Endothelial cell of umbilical vein (primary cell): Measurements from ENCODE around the gene P2RY1. TPM values are rescaled to one million over a fixed set of nuclear protein-coding genes. Genes with fewer than 3 reads are reported as not detected.

ENCODE experiments used
- BruUV-seq: library from RNA; stranded (reverse); fragments of 400-500 nt; replicated peaks from 2 replicates; lab custom pipeline; 2021; lab: Mats Ljungman, UMichigan
- CTCF ChIA-PET: fragments of 300-600, 350-600 bp; sonication (Branson Sonifier 250); formaldehyde crosslinking; loops from one replicate; lab custom pipeline; 2021; ENCODE audit warnings: antibody characterized with exemption, inconsistent platforms; lab: Charles Lee
- POLR2A ChIA-PET: fragments of 300-600, 350-600 bp; sonication (Branson Sonifier 250); formaldehyde crosslinking; loops from one replicate; lab custom pipeline; 2021; ENCODE audit warnings: antibody characterized with exemption, inconsistent platforms; lab: Charles Lee
- DNase-seq: peaks from one replicate; pipeline ENCODE4 v3.0.0-alpha.2; 2011; ENCODE audit warnings: low read depth, low spot score
- FAIRE-seq: peaks from 2 replicates; lab custom pipeline; 2011; peaks lifted over from hg19 to GRCh38; lab: Jason Lieb, UNC
- H2AFZ ChIP-seq: 2 replicates; pipeline ENCODE4 v1.6.0; 2012; ENCODE audit warnings: low read depth, low read length, control low read depth, inconsistent platforms
- H3K27ac ChIP-seq: 2 replicates; pipeline ENCODE4 v1.5.1; 2011; ENCODE audit warnings: low read depth, mild to moderate bottlenecking, control low read depth, low read length, moderate library complexity; ENCODE audit not compliant: insufficient read depth
- H3K27me3 ChIP-seq, 2 experiments: 2 replicates each; pipeline versions ENCODE4 v1.6.0 to v1.6.1; 2011; ENCODE audit warnings: low read length in 2 of 2, mixed read lengths in 1 of 2; ENCODE audit not compliant: control insufficient read depth in 2 of 2, insufficient read depth in 2 of 2
- H3K36me3 ChIP-seq, 2 experiments: 2 replicates in 1 of 2; 3 replicates in 1 of 2; pipeline ENCODE4 v1.5.1; 2011; ENCODE audit warnings: low read length in 2 of 2, mild to moderate bottlenecking in 1 of 2, moderate library complexity in 1 of 2; ENCODE audit not compliant: control insufficient read depth in 2 of 2, insufficient read depth in 2 of 2; ENCODE audit errors: extremely low read depth in 1 of 2
- H3K4me1 ChIP-seq: 3 replicates; pipeline ENCODE4 v1.5.1; 2011; ENCODE audit warnings: mild to moderate bottlenecking, low read length; ENCODE audit not compliant: control insufficient read depth, insufficient read depth; ENCODE audit errors: extremely low read depth
- H3K4me2 ChIP-seq: 2 replicates; pipeline ENCODE4 v1.6.1; 2011; ENCODE audit warnings: low read length, control low read depth, mixed read lengths; ENCODE audit not compliant: insufficient read depth
- H3K4me3 ChIP-seq, 3 experiments: fragments of 200-600 bp in 1 of 3; sonication (generic), shearing (Covaris generic) in 1 of 3; replicated peaks in 1 of 3; 2 replicates each; pipeline ENCODE4 v1.5.1; 2011 to 2016; ENCODE audit warnings: control low read depth in 3 of 3, low read length in 3 of 3, mild to moderate bottlenecking in 2 of 3, inconsistent platforms in 1 of 3, low read depth in 1 of 3, moderate library complexity in 1 of 3; ENCODE audit not compliant: insufficient read depth in 1 of 3
- H3K79me2 ChIP-seq: 2 replicates; pipeline ENCODE4 v1.6.0; 2012; ENCODE audit warnings: low read length, inconsistent platforms; ENCODE audit not compliant: control insufficient read depth, insufficient read depth
- H3K9ac ChIP-seq: replicated peaks from 2 replicates; pipeline ENCODE3; 2011; ENCODE audit warnings: low read length, control low read depth; ENCODE audit not compliant: insufficient read depth; ENCODE audit errors: extremely low read depth
- H3K9me1 ChIP-seq: replicated peaks from 3 replicates; pipeline ENCODE4 v1.6.0; 2011; ENCODE audit warnings: mild to moderate bottlenecking, low read length; ENCODE audit not compliant: control insufficient read depth, insufficient read depth; ENCODE audit errors: extremely low read depth
- H3K9me3 ChIP-seq: replicated peaks from 2 replicates; pipeline ENCODE4 v1.5.1; 2012; ENCODE audit warnings: low read length, inconsistent platforms; ENCODE audit not compliant: control insufficient read depth, insufficient read depth
- H4K20me1 ChIP-seq: replicated peaks from 2 replicates; pipeline ENCODE3; 2011; ENCODE audit warnings: mild to moderate bottlenecking, low read length; ENCODE audit not compliant: control insufficient read depth, insufficient read depth; ENCODE audit errors: extremely low read depth
- EZH2 ChIP-seq: IDR thresholded peaks from 2 replicates; pipeline ENCODE4 v1.6.1; 2012; ENCODE audit warnings: borderline replicate concordance, low read depth, mild to moderate bottlenecking, moderate library complexity, low read length, inconsistent platforms; ENCODE audit not compliant: severe bottlenecking
- FOS ChIP-seq: IDR thresholded peaks from 2 replicates; pipeline ENCODE4 v1.6.1; 2011; ENCODE audit warnings: mild to moderate bottlenecking, low read length, moderate library complexity, borderline replicate concordance; ENCODE audit not compliant: insufficient read depth
- GATA2 ChIP-seq: IDR thresholded peaks from 2 replicates; pipeline ENCODE4 v1.7.0; 2011; ENCODE audit warnings: low read depth, mild to moderate bottlenecking, moderate library complexity, mixed read lengths, low read length; ENCODE audit not compliant: insufficient read length, insufficient read depth
- JUN ChIP-seq: IDR thresholded peaks from 2 replicates; pipeline ENCODE4 v1.6.1; 2011; ENCODE audit warnings: borderline replicate concordance, low read depth; ENCODE audit not compliant: insufficient read length, insufficient read depth
- MYC ChIP-seq: IDR thresholded peaks from one replicate; pipeline ENCODE4 v1.6.1; 2011; ENCODE audit warnings: mild to moderate bottlenecking, low read depth, low read length
- POLR2A ChIP-seq: IDR thresholded peaks from 2 replicates; pipeline ENCODE4 v1.6.1; 2012; ENCODE audit warnings: low read depth, mild to moderate bottlenecking, control low read depth, low read length
- POLR2AphosphoS5 ChIP-seq: IDR thresholded peaks from 2 replicates; pipeline ENCODE4 v1.6.1; 2012; ENCODE audit warnings: low read depth, mild to moderate bottlenecking, control low read depth, low read length, moderate library complexity; ENCODE audit not compliant: insufficient read depth
- dilution Hi-C: fragments of 300-500 bp; cut with MboI; formaldehyde crosslinking; loops from one replicate; pipeline ENCODE4 v1.15.0; 2019; ENCODE audit warnings: low sequenced_read_pairs; ENCODE audit not compliant: extremely low pct_ligation_motif_present
- intact Hi-C: fragments of 100-400 bp; cut with micrococcal nuclease; formaldehyde crosslinking; loops from one replicate; pipeline ENCODE4 v1.10.0; 2022
- polyA plus RNA-seq, 4 experiments: library from polyadenylated mRNA; depleted of rRNA in 3 of 4; stranded (reverse) in 3 of 4; unstranded in 1 of 4; fragments of >200 nt; gene quantifications; 2 replicates each; pipeline versions ENCODE4 v1.2.1 to v1.2.3, GENCODE V29; 2011 to 2012; ENCODE audit warnings: missing spikeins in 1 of 4
- total RNA-seq: library from RNA; stranded (reverse); gene quantifications from 2 replicates; pipeline ENCODE4 v1.2.3, GENCODE V29; 2021
- TF ChIP-seq, protein P1 (sequence below), 2 donors: IDR thresholded peaks; 1 replicate in 1 of 2; 2 replicates in 1 of 2; pipeline ENCODE4 v1.5.1; 2011; ENCODE audit warnings: low read length in 2 of 2, mild to moderate bottlenecking in 2 of 2, moderate library complexity in 2 of 2, control low read depth in 1 of 2, inconsistent platforms in 1 of 2, low read depth in 1 of 2; ENCODE audit not compliant: insufficient read depth in 1 of 2; ENCODE audit errors: extremely low read depth in 1 of 2
- TF ChIP-seq, protein P2 (sequence below): IDR thresholded peaks from 2 replicates; pipeline ENCODE4 v1.6.1; 2011; ENCODE audit not compliant: insufficient read depth, insufficient read length

Gene P2RY1
- total and polyA plus RNA-seq, 2 donors (not counting 3 experiments of a cell fraction or from before 2014, with no cell fraction given): 0.81 to 1.7 TPM

DNA sequence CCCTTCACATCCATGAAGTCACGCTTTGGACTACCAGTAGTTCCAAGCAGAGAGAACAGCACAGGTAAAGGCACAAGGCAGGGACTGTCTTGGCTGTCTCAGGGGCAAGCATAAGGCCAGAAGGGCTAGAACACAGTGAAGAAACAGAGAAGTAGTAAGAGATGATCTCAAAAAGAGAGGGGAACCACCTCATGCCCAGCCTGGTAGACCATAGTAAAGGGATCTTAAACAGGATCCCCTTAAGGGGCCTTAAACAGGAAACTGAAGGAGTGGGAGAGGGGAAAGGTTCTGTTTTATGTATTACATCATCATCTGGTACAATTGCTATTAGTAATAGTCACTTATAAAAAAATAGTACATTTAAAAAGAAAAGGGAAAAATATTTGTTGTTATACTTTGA is 25.8 kb downstream of the P2RY1 start:
- no TSS peak for BruUV-seq
- H3K9me1 ChIP-seq: no peaks in the 10 kb centered on the region

More for the DNA sequence above, 25.8 kb downstream of the P2RY1 start:
- no peak for DNase-seq
- Histone ChIP-seq H3K9me3 (no peaks in the 10 kb centered on the region), H3K4me2 (no peak overlapping the region), H3K36me3 (no peaks in the 10 kb centered on the region), H2AFZ (no peak overlapping the region), H3K27me3 (no peaks in the 10 kb centered on the region), H3K79me2 (no peaks in the 10 kb centered on the region), H4K20me1 (no peaks in the 10 kb centered on the region), H3K27ac (no peak overlapping the region), H3K4me1 (peaks cover 8% of the 10 kb centered on the region), H3K9ac (no peak overlapping the region), H3K4me3 (no peak overlapping the region)
- POLR2A ChIA-PET: interaction anchor here (0.6 kb wide), 1 partner anchor 761 kb away, joined by 3 read pairs; no protein-coding TSS in a partner anchor
- dilution Hi-C loops: no loop called here
- intact Hi-C loops: no loop called here
- no peak for FAIRE-seq
- TF ChIP-seq POLR2AphosphoS5 (no peak), POLR2A (no peak), EZH2 (no peak), MYC (no peak), GATA2 (no peak), JUN (no peak), FOS (no peak)
- TF ChIP-seq, protein P1, sequence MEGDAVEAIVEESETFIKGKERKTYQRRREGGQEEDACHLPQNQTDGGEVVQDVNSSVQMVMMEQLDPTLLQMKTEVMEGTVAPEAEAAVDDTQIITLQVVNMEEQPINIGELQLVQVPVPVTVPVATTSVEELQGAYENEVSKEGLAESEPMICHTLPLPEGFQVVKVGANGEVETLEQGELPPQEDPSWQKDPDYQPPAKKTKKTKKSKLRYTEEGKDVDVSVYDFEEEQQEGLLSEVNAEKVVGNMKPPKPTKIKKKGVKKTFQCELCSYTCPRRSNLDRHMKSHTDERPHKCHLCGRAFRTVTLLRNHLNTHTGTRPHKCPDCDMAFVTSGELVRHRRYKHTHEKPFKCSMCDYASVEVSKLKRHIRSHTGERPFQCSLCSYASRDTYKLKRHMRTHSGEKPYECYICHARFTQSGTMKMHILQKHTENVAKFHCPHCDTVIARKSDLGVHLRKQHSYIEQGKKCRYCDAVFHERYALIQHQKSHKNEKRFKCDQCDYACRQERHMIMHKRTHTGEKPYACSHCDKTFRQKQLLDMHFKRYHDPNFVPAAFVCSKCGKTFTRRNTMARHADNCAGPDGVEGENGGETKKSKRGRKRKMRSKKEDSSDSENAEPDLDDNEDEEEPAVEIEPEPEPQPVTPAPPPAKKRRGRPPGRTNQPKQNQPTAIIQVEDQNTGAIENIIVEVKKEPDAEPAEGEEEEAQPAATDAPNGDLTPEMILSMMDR (IDR thresholded peaks at IDR 0.05; ENCODE audit: extremely low read depth in 1 of 2, insufficient read depth in 1 of 2, low read depth in 1 of 2, low read length in 2 of 2): no peak
- TF ChIP-seq, protein P2, sequence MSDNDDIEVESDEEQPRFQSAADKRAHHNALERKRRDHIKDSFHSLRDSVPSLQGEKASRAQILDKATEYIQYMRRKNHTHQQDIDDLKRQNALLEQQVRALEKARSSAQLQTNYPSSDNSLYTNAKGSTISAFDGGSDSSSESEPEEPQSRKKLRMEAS: no peak
- CTCF ChIA-PET: no interaction called here
